A549 (cell line): ENCODE measurements around the gene TAOK3.

ENCODE experiments used
- CBX2 ChIP-seq: fragments of 200-600 bp; sonication (generic); IDR thresholded peaks from 2 replicates; pipeline ENCODE4 v1.6.1; 2016; ENCODE audit warnings: low read depth, mild to moderate bottlenecking, borderline replicate concordance
- HMGXB4 ChIP-seq: fragments of 250-450 bp; sonication (Bioruptor Pico); IDR thresholded peaks from 2 replicates; pipeline ENCODE4 v1.5.0; 2021; ENCODE audit warnings: mild to moderate bottlenecking, moderate library complexity, borderline replicate concordance
- MAX ChIP-seq: IDR thresholded peaks from 2 replicates; pipeline ENCODE4 v1.6.1; 2012
- RARB ChIP-seq: fragments of 250-450 bp; sonication (Bioruptor Pico); IDR thresholded peaks from 2 replicates; pipeline ENCODE4 v1.8.0; 2021; ENCODE audit warnings: mild to moderate bottlenecking, moderate library complexity
- REST ChIP-seq: fragments of 200-600 bp; sonication (generic); IDR thresholded peaks from 2 replicates; pipeline ENCODE4 v1.6.1; 2016; ENCODE audit warnings: antibody characterized with exemption, mild to moderate bottlenecking, moderate library complexity

DNA sequence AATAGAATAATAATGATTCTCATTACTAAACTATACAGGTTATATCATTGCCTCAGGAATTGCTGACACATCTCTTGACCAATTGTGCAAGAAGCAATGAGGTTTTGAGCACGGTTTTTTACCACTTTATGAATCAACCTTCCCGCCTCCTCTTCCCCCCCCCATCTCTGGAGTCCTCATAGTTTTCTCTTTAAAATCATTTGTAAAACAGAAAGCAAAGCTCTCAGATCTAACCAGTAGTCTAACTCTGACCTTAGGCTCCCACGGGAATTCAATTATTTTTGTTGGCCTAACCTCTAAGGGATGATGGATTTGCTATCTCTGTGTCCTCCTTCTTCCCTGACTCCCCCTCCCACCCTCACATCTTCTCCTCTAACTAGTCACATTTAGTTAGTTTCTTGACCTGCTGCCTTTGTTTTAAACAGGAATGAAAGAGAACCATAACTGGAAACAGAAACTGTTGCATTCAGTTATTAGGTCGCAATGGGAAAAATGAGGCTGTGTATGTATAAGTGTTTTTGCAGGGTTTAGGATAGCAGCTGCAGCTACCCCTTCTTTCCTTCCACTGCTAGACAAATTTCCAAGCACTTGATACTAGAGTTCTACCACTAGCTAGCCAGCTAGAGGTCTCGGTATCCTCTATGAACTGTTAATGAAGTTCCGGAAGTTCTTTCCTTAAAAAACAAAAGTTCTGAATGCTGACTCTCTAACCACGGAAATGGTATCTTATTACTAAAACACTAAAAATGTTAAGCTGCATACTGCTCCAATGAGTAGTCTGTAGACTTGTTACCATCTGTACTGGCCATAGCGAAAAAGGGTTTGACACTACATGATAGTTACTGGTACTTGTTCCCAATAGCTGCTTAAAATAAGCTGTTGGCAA, 65.4 kb downstream of the TAOK3 start:
- TF ChIP-seq HMGXB4 (CRISPR knock-in tag) (no peak), RARB (CRISPR knock-in tag) (no peak), MAX (no peak), REST (no peak), CBX2 (no peak)
